HG03135 (cell line): ENCODE results near the gene ZNF584.

Source experiments
- ATAC-seq: cut with Tn5 transposase; IDR thresholded peaks from one replicate; pipeline ENCODE4 v1.9.1; 2021; ENCODE audit warnings: mild to moderate bottlenecking, moderate library complexity; ENCODE audit not compliant: unreplicated experiment

Gene ZNF584

DNA sequence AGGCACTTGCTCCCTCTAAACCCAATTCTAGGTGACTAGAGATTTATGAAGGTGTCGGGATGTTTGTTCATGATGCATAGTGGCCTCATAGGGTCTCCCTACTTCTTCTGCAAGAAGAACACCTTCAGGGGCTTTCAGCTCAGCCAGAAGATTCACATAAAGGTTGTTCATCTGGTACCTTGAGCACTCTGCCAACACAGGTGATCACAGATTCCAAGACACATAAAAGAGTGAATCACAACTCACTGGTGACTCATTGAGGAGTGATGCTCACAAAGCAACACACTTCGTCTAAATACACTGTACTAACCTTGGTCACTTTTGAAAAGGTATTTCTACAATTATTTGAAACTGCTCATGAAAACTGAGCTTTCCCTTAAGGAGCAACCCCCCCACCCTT lies 51.6 kb downstream of the ZNF584 start:
- ATAC-seq = no peak

DNA sequence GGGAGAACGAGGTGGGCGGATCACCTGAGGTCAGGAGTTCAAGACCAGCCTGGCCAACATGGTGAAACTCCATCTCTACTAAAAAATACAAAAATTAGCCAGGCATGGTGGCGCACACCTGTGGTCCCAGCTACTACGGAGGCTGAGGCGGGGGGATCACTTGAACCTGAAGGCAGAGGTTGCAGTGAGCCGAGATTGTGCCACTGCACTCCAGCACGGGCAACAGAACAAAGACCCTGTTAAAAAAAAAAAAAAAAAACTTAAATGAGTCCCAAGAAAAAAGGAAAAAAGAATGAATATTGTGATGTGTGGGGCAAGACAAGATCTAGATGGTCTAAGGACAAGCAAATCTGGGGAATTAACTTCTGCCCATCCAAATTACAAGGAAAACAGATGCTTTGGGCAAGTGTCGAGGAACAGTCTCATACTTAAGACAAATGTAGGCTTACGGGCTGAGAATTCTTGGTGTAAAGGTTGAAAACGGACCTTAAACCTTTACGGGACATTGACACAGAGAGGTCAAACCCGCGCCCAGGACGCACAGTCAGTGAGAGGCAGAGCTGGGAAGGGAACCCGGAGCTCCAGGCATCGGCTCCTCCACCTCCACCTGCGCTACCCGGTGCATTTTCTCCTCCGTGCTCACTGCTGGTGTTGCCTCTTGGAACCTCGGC lies 57.8 kb downstream of the ZNF584 start:
- ATAC-seq = peak; percentile 23

DNA sequence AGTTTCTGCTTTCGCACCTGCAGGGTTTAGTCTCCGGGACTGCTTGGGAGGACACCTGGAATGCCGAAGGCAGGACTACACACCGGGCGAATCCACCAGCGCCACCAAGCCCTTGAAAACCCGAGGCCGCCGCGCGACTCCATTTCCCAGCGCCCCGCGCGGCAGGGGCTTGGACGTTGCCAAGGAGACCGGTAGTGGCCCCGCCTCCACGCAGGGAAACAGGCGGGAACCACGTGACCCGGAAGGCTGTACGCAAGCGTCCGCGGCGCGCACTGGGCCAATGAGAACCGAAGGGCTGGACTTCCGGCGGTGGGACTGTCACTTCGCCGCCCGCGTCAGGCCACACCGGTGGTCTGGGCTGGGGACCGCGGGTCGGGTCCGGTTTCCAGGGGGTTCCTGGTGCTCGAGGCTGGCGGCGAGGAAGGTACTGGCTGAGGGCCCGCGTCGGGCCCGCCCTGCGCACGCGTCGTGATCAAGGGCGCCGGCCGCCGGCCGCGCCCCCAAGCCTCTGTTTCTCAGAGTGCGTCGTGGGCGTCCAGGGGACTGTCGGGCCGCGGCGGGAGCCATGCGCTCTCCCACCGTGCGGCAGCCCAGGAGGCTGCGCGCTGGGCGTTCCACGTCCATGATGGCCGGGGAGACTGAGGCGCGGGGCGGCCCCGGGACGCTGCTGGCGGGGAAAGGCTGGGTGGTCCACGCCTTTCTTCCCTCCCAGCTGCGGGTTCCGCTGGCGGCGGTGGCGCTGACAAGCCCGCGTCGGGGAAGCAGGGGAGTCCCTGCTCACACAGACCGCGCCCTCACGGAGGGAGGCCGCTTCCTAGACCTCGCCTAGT lies 58.5 kb downstream of the ZNF584 start, which contains the start of gene ZNF324:
ZNF324 (plus strand) TSS at position 321 of the 830 bp plus-strand sequence. CDS start 2,106 bp downstream, outside the sequence.
- ATAC-seq = peak; percentile 84
